ENCODE measurements around the gene CARMIL1.

The CARMIL1 gene

DNA sequence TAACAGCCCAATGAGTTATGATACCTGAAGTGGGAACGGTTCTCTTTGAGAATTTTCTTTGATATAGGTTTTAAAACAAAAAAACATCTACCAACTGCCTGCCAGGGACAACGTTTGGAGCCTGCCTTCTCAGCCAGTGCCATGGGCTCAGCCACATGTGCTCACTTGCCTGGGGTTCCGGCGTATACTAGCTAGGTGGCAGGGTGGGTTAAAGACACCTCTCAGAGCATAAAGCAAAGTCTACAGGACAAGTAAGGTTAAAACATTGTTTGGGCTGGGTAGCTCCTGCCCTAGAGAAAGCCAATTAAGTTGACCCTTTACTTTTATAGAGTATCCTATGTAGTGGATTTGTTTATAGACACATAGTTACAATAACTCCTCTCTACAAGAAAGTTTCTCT, 334.9 kb downstream of the CARMIL1 start:
- no peak overlapping the region for H3K27ac ChIP-seq
- no peak overlapping the region for H3K4me3 ChIP-seq

DNA sequence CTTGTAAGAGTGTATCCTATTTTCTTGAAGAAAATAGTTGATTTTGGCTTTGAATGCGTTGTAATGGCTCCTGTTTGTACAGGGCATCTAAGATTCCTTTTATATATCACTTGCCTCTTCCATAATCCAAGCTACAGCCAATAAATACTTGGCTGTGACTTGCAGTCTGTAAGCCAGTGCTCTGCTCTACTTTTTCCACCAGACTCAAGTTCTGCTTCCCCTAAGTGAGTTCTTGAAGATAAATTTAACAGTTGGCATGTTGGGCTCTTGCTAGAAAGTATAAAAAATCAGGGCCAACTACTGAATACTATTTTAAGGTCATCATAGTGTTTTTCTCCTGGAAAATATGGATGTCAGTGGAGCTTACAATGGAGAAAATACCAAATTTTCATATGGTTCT, 336.3 kb downstream of the CARMIL1 start:
- no peak overlapping the region for H3K4me3 ChIP-seq
- H3K27ac ChIP-seq: no peak overlapping the region

DNA sequence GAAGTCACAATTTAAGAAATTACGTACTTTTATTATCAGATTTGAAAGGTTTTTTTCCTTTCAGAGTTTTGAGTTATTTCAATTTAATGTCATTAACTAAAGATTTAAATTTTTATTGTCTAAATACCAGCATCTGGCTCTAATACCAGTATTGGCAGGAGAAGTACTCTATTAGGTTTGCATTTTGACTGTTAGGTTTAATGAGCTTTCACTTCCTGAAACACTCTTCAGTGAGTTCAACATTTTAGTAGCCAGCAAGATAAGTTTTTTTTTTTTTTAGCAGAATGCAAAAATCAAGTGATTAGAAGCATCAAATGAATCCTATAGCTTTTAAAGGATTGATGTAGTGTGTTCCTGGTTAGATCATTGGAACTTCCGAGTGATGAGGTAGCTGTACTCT, 338.8 kb downstream of the CARMIL1 start:
- H3K4me3 ChIP-seq: no peak overlapping the region
- no peak overlapping the region for H3K27ac ChIP-seq

DNA sequence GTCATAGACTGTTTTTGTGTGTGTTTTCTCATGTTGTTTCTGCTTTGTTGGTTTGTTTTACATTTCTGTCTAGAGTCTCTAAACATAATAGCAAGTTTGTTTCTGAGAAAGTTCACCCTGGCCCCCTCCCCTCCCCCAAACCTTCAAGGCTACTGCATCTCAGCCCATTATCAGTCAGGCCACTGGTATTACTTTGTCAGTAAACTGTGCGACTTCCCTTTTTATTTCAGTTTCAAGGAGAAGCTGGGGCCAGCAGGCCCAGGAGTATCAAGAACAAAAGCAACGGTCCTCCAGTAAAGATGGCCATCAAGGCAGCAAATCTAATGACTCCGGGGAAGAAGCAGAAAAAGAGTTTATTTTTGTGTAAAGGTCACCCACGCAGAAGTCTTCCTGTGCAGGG, 340.0 kb downstream of the CARMIL1 start:
- Histone ChIP-seq H3K27ac (no peak overlapping the region), H3K4me3 (no peak overlapping the region)

DNA sequence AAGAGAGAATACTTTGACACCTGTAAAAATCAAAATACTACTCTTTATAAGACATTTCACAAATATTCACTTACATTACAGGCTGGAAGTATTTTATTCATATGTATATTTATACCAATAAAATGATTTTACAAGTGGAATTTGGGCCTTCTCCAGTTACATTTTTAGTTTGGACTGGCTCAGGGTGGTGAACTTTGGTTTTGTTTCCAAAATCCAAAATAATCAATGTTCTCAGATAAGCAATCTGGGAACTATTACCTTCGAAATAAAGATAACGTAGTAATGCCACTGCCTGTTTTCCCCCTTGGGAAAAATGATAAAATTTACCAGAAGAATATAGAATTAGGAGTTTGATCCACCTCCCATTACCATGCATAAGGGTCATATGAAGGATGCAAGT, 341.2 kb downstream of the CARMIL1 start:
- Histone ChIP-seq H3K27ac (no peak overlapping the region), H3K4me3 (no peak overlapping the region)

DNA sequence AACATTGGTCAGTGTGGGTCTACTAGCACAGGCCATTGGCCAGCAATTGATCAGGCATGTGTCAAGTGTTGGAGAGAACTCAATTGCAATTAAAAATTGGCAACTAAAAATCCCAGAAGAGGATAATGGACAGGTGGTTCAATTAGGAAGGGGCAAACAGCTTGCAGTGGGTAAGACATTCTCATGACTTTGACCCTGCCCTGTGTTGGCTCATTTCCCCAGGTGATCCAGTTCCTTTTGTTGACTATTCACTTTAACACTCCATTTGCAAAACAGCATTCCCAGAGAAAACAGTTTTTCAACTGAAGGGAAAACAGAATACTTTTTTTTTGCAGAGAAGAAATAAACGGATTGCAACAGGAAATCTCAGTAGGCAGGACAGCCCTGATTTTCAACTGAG, 343.9 kb downstream of the CARMIL1 start:
- no peak overlapping the region for H3K27ac ChIP-seq

GRCh38 chr6:25623879-25624278, 344.7 kb downstream of the CARMIL1 start:
- H3K27ac ChIP-seq: no peak overlapping the region
- H3K4me3 ChIP-seq: no peak overlapping the region

More for the DNA sequence above, 343.9 kb downstream of the CARMIL1 start:
- no peak overlapping the region for H3K4me3 ChIP-seq

GRCh38 chr6:25627001-25627400, 347.8 kb downstream of the CARMIL1 start:
- H3K4me3 ChIP-seq: no peak overlapping the region

GRCh38 chr6:25628471-25629197, 349.5 kb downstream of the CARMIL1 start:
- H3K4me3 ChIP-seq: no peak overlapping the region
- no peak overlapping the region for H3K27ac ChIP-seq

More at GRCh38 chr6:25627001-25627400, 347.8 kb downstream of the CARMIL1 start:
- no peak overlapping the region for H3K27ac ChIP-seq

- H3K4me3 ChIP-seq: no peak overlapping the region
- no peak overlapping the region for H3K27ac ChIP-seq
Measured at GRCh38 chr6:25629198-25629576, 350.0 kb downstream of the CARMIL1 start.

DNA sequence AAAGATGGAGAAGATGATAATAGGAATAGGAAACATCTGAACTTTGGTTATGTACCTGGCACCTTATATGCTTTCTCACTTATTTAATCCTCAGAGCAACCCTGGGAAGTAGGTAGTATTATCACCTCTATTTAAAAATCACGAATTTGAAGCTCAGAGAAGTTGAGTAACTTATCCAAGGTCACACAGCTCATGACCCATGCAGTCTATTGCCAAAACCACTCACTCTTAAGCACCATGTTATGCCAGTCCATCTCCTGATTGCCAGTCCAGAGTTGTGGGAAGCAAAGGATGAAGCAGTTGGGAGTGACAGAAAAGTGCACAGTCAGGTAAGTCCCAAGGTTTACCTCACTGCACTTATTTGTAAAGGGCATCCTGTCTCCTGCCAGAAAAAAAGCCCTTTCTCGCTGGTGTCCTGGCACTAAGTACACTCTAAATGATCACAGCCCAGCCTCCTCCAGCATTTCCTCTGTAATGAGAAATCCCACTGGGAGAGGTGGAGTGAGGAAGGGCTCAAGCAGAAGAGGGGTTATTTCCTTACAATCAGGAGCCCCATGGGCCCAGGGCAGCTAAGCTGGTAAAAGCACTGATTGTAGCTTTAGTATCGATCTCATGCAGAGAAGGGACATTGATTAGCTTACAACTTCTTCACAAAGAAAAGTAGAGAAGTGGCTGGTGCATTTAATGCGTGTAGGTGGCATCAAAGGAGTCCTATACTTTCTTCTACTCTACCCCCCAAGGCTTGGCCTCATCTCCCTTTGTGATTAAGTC, 351.5 kb downstream of the CARMIL1 start:
- no peak overlapping the region for H3K4me3 ChIP-seq
- H3K27ac ChIP-seq: no peak overlapping the region

DNA sequence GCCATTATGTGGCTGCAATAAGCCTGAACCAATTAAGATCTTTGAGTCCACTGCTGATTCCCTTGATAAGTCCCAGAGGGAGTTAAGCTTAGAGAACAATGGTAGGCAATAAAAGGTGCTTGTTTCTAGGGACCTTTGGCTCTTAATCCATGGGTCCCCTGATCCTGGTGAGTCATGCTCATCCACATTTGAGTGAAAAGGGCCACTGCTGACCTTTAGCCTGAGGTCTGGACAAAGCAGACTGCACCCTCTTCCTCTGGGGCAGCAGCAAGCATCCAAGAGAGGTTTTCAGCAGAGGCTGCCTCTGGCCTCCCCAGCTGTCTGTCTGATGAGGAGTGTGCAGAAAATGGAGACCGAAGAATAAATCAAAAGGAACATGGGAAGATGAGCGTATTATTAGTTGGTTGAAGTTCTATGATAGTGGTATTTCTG, 356.7 kb downstream of the CARMIL1 start:
- H3K27ac ChIP-seq: no peak overlapping the region
- H3K4me3 ChIP-seq: no peak overlapping the region

DNA sequence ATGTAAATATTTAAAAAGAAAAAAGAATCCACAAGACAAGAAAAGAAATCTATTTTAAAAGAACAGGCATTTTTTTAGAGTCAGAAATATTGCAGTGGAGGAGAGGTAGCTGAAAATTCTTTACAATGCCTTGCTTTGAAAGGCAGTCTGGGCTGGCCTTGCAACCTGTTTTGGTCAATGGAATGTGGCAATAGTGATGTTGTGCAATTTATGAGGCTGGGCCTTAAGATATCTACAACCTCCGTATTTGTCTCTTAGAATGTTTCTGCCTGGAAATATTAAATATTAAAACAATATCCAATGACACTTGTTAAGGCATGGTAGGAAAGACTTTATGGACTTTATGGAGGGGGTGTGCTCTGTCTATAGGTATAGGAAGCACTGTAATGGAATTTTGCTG, 358.0 kb downstream of the CARMIL1 start:
- H3K27ac ChIP-seq: no peak overlapping the region
- no peak overlapping the region for H3K4me3 ChIP-seq

DNA sequence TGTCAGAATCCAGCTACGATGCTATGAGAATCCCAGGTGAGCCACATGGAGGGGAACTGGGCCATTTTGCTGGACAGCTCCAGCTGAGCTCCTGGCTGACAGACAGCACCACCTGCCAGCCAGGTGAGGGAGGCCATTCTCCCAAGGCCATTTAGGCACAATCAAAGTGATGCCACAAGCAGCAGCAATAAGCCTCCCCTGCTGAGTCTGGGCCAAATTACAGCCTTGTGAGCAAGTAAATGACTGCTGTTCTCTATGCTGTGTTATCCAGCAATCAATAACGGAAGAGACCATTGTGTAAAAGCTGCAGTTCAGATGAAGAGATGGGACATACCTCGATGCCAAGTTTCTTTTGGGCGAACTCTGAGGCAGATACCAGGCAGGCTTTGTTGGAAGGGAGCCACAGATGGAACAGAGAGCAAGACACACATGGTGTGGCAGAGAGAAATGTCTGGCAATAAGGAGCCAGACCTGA, 358.8 kb downstream of the CARMIL1 start:
- Histone ChIP-seq H3K27ac (no peak overlapping the region), H3K4me3 (no peak overlapping the region)

DNA sequence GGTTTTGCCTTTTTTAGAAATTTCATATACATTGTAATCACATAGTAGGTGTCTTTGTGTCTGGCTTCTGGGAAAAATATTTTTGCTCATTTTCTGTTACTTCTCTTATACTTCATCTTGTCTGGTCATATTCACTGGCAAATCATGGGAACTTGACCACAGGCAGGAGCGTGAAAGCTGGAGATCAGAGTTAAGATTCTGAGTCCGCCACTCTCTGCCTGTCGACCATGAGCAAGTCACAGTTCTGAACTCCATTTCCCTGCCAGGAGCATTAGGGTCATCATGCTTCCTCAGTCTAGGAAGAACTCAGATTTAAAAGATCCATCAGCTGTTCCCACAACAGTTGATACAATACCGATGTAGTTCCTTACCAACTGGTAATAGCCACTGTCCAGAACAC, 360.5 kb downstream of the CARMIL1 start:
- no peak overlapping the region for H3K27ac ChIP-seq
- no peak overlapping the region for H3K4me3 ChIP-seq

DNA sequence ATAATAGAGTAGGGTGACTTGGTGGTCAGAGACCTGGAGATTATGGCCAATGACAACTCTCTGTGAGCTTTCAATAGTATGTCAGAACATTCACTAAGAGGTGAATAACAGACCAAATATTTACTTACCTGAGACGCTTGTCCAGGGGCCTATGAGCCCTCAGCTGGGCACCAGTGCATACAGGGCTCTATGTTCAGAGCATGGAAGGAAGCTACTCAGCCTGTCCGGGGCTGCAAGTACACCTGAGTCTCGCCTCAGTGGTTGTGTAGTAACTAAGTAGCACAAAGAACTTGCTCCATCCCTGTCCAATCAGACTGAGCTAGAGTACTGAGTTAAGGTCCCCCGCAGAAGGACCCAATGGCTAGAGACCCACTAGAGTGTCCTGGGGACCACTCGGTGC, 361.3 kb downstream of the CARMIL1 start:
- no peak overlapping the region for H3K27ac ChIP-seq

DNA sequence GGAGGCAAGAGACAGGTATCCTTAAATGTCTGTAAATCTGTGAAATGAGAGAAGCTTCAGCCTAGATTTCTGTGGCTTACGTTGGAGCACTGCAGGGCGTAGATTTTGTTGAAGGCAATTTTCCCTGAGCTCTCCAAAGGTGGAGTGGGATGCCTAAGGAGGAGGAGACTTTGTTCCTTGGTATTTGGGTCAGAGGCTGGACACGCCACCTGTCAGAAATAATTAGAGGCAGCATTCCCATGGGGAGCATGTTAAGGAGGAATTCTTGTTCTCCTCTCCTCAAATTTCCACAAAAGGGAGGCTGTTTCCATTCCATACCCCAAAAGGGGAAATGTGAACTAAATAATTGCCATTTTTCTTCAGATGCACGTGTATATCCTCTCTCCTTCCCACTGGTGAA, 361.7 kb downstream of the CARMIL1 start:
- Histone ChIP-seq H3K4me3 (no peak overlapping the region), H3K27ac (no peak overlapping the region)

More for the DNA sequence above, 361.3 kb downstream of the CARMIL1 start:
- no peak overlapping the region for H3K4me3 ChIP-seq

DNA sequence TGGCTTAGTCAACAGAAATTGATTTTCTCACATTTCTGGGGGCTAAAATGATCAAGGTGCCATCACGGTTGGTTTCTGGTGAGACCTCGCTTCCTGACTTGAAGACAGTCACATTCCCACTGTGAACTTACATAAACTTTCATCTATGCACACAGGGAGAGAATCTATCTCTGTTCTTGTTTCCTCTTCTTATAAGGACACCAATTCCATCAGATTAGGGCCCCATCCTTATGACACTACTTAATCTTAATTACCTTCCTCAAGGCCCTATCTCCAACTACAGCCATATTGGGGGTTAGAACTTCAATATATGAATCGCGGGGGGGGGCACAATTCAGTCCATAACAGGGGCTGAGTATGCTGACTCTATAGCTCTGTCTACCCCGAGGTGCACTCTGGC, 362.2 kb downstream of the CARMIL1 start:
- Histone ChIP-seq H3K4me3 (no peak overlapping the region), H3K27ac (no peak overlapping the region)

- no peak overlapping the region for H3K4me3 ChIP-seq
Measured at GRCh38 chr6:25641940-25642666, 362.9 kb downstream of the CARMIL1 start.

GRCh38 chr6:25642667-25643328, 363.6 kb downstream of the CARMIL1 start:
- Histone ChIP-seq H3K4me3 (no peak overlapping the region), H3K27ac (no peak overlapping the region)

More at GRCh38 chr6:25641940-25642666, 362.9 kb downstream of the CARMIL1 start:
- H3K27ac ChIP-seq: no peak overlapping the region
